Measurements from ENCODE around the gene AFF3. TPM values are rescaled to one million over a fixed set of nuclear protein-coding genes. Genes with fewer than 3 reads are reported as not detected.

Gene AFF3
- total RNA-seq, 1 experiment from 2014 or later = 0.22 TPM

- H3K9ac ChIP-seq (ENCODE audit: extremely low read depth, insufficient read length, low read length) = no peak overlapping the region
- H3K14ac ChIP-seq (ENCODE audit: insufficient read depth, low read length) = no peak overlapping the region
- Mint-ChIP-seq H3K27ac (no peak overlapping the region), H3K27me3 (ENCODE audit: low read depth) (no peaks in the 10 kb centered on the region; the same call in 1 of the 2 replicates), H3K9me3 (no peaks in the 10 kb centered on the region), H3K36me3 (ENCODE audit: insufficient read depth in 1 of 3, low read depth in 3 of 3) (no peaks in the 10 kb centered on the region), H3K4me3 (no peak overlapping the region), H3K4me1 (no peaks in the 10 kb centered on the region)
- H2BK20ac ChIP-seq (ENCODE audit: low read depth, low read length, poor library complexity, severe bottlenecking) = no peak overlapping the region
- no peaks in the 10 kb centered on the region for H3K9me3 ChIP-seq (ENCODE audit: control insufficient read depth, low read depth, low read length)
- DNase-seq = no peak
- H3K79me1 ChIP-seq (ENCODE audit: insufficient read depth, low read depth, low read length, poor library complexity, severe bottlenecking) = no peaks in the 10 kb centered on the region
- no peak overlapping the region for H3T11ph ChIP-seq (ENCODE audit: low read length)
- no peak overlapping the region for H3K4ac ChIP-seq (ENCODE audit: low read depth, low read length)
- no peak overlapping the region for H2BK120ac ChIP-seq (ENCODE audit: low read depth, low read length, poor library complexity, severe bottlenecking)
- no peaks in the 10 kb centered on the region for H3K4me1 ChIP-seq (ENCODE audit: insufficient read depth, low read length)
- H2AK5ac ChIP-seq (ENCODE audit: insufficient read length, low read length) = no peak overlapping the region
- H4K20me1 ChIP-seq (ENCODE audit: control insufficient read depth, insufficient read depth, insufficient read length) = no peaks in the 10 kb centered on the region
- WGBS (ENCODE audit: extremely low coverage, insufficient read length, low lambda C conversion rate) = no CpG with 5 or more reads among the region's 4 CpGs
- no peak overlapping the region for H3K4me2 ChIP-seq (ENCODE audit: insufficient read depth, insufficient read length, low read length)
- no peak overlapping the region for H2BK12ac ChIP-seq (ENCODE audit: insufficient read length, low read depth, low read length)
- no peak overlapping the region for H3K23ac ChIP-seq (ENCODE audit: insufficient read length, low read depth, low read length)
- H4K91ac ChIP-seq (ENCODE audit: insufficient read length, low read depth, low read length) = no peak overlapping the region
- H2BK5ac ChIP-seq (ENCODE audit: insufficient read length, low read length) = no peak overlapping the region
- no peak for TF ChIP-seq CTCF (conservative IDR thresholded peaks at IDR 0.05)
- no peak overlapping the region for H4K8ac ChIP-seq (replicated peaks; ENCODE audit: insufficient read length, low read depth, low read length)
- no peak overlapping the region for H2BK15ac ChIP-seq (ENCODE audit: low read depth, low read length)
- H3K56ac ChIP-seq (ENCODE audit: insufficient read length, low read depth, low read length) = no peak overlapping the region
- no peaks in the 10 kb centered on the region for H3K27me3 ChIP-seq (ENCODE audit: insufficient read depth, low read length)
- no peak overlapping the region for H3K18ac ChIP-seq (ENCODE audit: insufficient read length, low read depth, low read length)
- no peak overlapping the region for H4K5ac ChIP-seq (ENCODE audit: insufficient read length, low read depth, low read length)
- H2AFZ ChIP-seq (ENCODE audit: low read length) = no peak overlapping the region
- H3K27ac ChIP-seq (ENCODE audit: insufficient read length, low read depth, low read length) = no peak overlapping the region
- no peaks in the 10 kb centered on the region for H3K23me2 ChIP-seq (ENCODE audit: insufficient read length, low read depth, low read length, poor library complexity, severe bottlenecking)
- H3K79me2 ChIP-seq (ENCODE audit: insufficient read depth, low read length) = no peaks in the 10 kb centered on the region
These were observed 628.0 kb downstream of the AFF3 start for GRCh38 chr2:99514357-99514756.
